AG09309 (cell line): ENCODE data around the gene HOMEZ.
"Not testable (repeated sequence)": the region's sequence is repeated elsewhere in the genome, so short reads cannot be mapped to it uniquely, and the experiment has no call there.

Experiments used
- DNase-seq: peaks from one replicate; pipeline ENCODE4 v3.0.0-alpha.2; 2010; ENCODE audit warnings: low read depth
- H3K4me3 ChIP-seq: 2 replicates; pipeline ENCODE4 v1.5.1; 2011; ENCODE audit warnings: mild to moderate bottlenecking, low read depth, low read length, moderate library complexity; ENCODE audit not compliant: control insufficient read depth
- TF ChIP-seq, protein P1 (sequence below): IDR thresholded peaks from 2 replicates; pipeline ENCODE4 v1.5.1; 2011; ENCODE audit warnings: mild to moderate bottlenecking, low read depth, low read length, inconsistent platforms; ENCODE audit not compliant: insufficient read depth, control insufficient read depth; ENCODE audit errors: missing control alignments

Gene HOMEZ

DNA sequence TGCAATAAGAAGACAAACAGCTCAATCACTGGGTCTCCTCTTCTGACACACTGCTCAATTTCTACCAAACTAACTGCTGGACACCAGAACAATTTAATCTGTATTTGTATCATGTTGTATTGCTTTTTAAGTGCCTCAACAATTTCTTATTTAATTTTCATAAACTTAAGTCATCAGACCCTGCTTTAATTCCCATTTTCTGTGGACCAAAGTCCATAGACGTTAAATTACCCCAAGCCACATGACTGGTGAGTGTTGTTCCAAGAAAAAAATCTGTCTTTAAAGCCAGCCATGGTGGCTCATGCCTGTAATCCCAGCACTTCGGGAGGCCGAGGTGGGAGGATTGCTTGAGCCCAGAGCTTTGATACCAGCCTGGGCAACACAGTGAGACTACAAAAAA lies 8.7 kb downstream of the HOMEZ start:
- TF ChIP-seq, protein P1, sequence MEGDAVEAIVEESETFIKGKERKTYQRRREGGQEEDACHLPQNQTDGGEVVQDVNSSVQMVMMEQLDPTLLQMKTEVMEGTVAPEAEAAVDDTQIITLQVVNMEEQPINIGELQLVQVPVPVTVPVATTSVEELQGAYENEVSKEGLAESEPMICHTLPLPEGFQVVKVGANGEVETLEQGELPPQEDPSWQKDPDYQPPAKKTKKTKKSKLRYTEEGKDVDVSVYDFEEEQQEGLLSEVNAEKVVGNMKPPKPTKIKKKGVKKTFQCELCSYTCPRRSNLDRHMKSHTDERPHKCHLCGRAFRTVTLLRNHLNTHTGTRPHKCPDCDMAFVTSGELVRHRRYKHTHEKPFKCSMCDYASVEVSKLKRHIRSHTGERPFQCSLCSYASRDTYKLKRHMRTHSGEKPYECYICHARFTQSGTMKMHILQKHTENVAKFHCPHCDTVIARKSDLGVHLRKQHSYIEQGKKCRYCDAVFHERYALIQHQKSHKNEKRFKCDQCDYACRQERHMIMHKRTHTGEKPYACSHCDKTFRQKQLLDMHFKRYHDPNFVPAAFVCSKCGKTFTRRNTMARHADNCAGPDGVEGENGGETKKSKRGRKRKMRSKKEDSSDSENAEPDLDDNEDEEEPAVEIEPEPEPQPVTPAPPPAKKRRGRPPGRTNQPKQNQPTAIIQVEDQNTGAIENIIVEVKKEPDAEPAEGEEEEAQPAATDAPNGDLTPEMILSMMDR = no peak
- DNase-seq = no peak
- H3K4me3 ChIP-seq = no peak overlapping the region

DNA sequence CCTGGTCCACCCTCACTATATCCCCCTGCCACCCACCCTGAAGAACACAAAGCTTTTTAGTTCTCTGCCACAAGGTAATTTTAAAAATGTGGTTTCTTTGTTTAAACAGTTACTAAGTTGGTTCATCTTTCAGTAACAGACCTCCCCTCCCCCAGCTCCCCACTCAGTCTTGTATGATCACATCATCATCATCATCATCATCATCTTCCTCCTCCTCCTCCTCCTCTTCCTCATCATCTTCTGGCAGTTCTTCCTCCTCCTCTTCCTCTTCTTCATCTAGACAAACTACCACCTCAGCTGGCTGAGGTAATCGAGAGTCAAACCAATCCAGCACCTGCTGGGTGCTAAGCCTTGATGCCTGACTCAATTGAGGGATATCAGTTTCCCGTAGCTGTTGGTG lies 10.5 kb downstream of the HOMEZ start:
- TF ChIP-seq, protein P1 = no peak

DNA sequence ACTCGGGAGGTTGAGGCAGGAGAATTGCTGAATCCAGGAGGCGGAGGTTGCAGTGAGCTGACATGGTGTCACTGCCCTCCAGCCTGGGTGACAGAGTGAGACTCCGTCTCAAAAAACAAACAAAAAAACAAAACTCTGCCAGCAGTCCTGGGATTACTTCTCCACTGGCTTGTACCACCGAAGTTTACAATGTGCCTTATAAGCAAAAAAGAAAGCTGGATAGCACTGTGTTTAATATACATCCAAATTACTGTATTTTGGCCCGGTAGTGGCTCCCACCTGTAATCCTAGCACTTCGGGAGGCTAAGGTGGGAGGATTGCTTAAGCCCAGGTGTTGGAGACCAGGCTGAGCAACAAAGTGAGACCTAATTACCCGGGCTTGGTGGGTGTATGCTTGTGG lies 16.7 kb downstream of the HOMEZ start:
- DNase-seq = no peak
- H3K4me3 ChIP-seq = no peak overlapping the region
- TF ChIP-seq, protein P1 = no peak

More for the DNA sequence above, 10.5 kb downstream of the HOMEZ start:
- no peak overlapping the region for H3K4me3 ChIP-seq
- DNase-seq = no peak

- H3K4me3 ChIP-seq, DNase-seq: not testable (repeated sequence)
These were observed 25.1 kb downstream of the HOMEZ start for GRCh38 chr14:23260849-23261248.

- no peak for DNase-seq
- TF ChIP-seq, protein P1 = no peak
- H3K4me3 ChIP-seq = no peak overlapping the region
These were observed 26.5 kb downstream of the HOMEZ start for GRCh38 chr14:23259426-23259825.

GRCh38 chr14:23258256-23258655 lies 27.7 kb downstream of the HOMEZ start:
- TF ChIP-seq, protein P1 = no peak
- no peak overlapping the region for H3K4me3 ChIP-seq
- DNase-seq = no peak

- DNase-seq = no peak
- no peak overlapping the region for H3K4me3 ChIP-seq
- TF ChIP-seq, protein P1 = no peak
These were observed 33.3 kb downstream of the HOMEZ start for GRCh38 chr14:23252420-23253333.
